ENCODE results near the gene CFAP68.

CFAP68 gene

GRCh38 chr11:111878849-111879636 lies at the start of gene CFAP68, which contains the start of gene FDXACB1:
Gene CFAP68 (plus strand): TSS chr11:111879541. CDS start chr11:111879561, 20 bp downstream.
Gene FDXACB1 (minus strand): TSS chr11:111879165. CDS start chr11:111879132, 33 bp downstream.
- DNase-seq (ENCODE audit: low spot score), result peak; percentile 96

DNA sequence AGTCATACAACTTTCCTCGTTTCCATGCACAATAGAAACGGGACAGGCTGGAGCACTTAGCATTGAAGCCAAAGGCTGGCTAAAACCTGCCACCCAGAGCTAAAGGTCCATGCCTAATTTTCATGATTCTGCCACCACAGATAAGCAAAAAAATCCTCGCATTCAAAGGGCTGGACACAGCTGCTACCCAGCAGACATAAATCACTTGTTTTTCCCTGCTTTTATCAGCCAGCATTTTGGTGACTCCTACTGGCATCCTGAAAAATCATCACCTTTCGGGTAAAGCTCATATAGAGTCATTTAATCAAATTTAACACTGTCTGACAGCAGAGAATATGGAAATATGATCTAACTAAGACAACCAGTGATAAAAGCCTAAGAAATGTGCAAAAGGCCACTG lies 45.8 kb upstream of the CFAP68 start:
- no peak for DNase-seq (ENCODE audit: low spot score)

DNA sequence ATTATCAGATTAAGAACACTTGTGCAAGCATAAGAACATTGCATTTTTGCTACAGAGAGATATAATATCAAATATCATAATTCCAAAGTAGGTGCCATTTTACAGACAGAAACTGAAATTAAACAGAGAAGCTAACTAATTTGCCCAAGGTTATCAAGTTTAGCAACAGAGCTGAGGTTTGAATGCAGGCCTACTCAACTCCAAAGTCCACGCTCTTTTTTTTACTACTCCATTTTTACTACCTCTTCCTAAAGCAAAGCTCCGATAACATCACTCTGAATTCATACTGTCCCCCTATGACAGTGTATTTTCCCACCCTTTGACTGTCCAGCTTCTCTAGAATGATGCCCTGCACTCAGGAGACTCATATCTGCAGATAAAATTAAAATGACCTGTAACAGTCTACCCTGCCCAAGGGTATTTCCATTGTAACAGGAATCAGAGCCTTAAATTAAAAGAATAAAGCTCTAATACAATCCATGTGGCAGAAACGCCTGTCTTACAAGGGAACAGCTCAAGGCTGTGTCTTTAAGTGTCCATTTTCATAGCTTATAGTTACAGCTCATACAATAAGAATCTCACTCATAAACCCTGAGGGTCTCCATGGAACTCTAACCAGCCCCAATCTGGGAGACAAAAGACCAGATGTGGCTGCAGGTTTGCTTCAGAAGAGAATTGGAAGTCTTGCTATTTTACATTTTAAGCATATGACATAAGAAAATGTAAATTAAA lies 44.7 kb upstream of the CFAP68 start:
- DNase-seq (ENCODE audit: low spot score), result no peak

GRCh38 chr11:111835665-111836064 lies 43.7 kb upstream of the CFAP68 start:
- DNase-seq (ENCODE audit: low spot score), result no peak

GRCh38 chr11:111836162-111836561 lies 43.2 kb upstream of the CFAP68 start:
- DNase-seq (ENCODE audit: low spot score), result no peak

DNA sequence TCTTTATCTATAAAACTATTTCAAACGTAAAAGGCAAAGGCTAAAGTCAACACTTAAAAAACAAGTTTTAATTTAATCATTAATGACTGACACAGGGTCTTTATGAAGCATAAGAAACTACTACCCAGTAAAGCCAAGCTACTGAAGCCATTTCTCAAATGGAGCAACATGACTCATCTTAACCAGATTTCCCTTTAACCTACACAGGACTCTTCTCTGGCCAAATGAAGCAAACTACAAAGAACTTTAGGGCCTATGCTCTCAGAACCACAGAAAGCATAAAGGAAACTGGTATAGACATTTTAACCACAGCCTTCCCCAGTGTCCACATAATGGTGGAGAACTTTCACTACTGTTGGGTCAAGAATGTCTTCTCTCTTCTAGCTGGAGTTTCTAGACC lies 42.6 kb upstream of the CFAP68 start:
- DNase-seq (ENCODE audit: low spot score), result no peak

DNA sequence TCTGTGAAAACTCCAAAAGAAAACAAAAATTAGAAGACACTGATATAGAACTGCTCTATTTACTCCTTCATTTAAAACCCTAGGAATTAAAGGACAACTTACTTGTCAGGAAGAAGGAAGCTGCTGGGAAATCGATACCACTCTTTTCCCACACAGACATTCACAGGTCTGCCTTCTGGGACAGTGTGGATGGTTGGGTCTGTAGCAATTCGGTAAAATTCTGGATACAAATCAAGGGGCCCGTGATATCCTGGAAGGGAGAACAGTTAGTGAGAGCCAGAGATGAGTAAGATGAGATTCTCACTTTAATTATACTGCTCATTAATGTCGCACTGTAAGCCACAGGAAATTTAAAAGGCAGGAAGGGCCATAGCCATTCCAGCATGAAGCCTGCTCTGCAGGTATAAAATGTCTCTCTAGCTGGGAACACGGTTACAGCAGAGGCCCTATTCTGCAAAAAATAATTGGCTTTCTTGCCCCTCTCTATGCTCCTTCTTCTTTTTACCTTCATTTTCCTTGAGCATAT lies 41.9 kb upstream of the CFAP68 start:
- no peak for DNase-seq (ENCODE audit: low spot score)

- no peak for DNase-seq (ENCODE audit: low spot score)
Observed at GRCh38 chr11:111838054-111838453, 41.3 kb upstream of the CFAP68 start.

- peak; percentile 35 for DNase-seq (ENCODE audit: low spot score)
Observed at GRCh38 chr11:111840143-111840542, 39.2 kb upstream of the CFAP68 start.

DNA sequence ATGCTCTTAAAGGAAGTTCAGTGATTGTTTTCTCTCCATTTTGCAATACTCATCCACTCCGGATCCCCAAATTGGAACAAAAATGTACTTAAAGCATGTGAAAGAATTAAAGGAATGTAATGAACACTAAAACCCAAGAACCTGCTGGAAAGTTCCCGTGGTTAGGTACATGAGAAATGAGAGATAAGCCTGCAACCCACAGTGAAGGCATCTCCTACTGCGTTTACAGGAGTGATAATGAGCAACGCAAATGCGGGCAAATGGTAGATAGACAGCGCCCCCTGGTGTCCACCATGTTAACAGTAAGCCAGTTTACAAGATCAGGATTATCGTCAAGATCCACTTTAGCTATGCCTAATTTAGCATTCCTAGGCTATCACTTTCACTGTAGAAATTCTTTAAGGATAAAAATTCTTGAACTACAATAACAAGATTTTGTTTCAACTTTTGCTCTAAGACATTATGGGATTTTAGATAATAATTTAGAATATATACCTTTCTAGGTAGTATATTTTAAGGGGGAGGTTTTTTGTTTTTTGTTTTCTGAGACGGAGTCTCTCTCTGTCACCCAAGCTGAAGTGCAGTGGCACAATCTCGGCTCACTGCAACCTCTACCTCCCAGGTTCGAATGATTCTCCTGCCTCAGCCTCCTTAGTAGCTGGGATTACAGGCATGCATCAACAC lies 37.8 kb upstream of the CFAP68 start:
- DNase-seq (ENCODE audit: low spot score), result peak; percentile 83

GRCh38 chr11:111843661-111844060 lies 35.7 kb upstream of the CFAP68 start:
- no peak for DNase-seq (ENCODE audit: low spot score)

DNA sequence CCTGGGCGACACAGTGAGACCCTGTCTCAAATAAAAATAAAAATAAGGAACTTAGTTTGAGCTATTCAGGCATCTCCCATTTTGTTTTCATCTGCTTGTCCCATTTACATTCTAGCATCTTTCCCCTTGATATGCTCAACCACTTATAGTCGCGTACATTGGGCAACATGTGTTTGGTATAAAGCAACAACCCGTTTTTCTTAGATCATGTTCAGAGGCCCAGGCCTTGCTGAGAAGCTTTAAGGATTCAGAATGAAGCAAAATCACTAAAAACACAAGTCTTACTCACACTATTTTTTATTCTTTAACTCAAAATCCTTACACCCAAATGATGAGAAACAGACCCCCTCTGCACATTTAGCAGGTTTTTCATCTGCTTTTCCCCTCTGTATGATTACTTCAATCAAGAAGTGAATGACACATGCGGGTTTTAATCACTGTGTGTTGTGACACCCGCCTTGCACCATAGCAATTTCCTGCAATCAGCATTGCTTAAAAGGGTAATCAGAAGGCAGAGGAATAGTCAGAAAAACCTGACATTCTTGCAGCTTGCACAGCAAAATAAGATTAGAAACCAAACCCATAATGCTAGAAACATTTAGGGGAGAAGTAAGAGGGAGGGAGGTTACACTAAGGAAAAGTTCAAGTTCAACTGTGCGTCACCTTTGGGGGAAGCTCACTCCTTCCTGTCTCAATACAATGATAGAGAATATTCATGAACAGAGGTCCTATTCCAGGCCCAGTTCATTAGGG lies 33.9 kb upstream of the CFAP68 start:
- no peak for DNase-seq (ENCODE audit: low spot score)

GRCh38 chr11:111846063-111846462 lies 33.3 kb upstream of the CFAP68 start:
- no peak for DNase-seq (ENCODE audit: low spot score)

DNA sequence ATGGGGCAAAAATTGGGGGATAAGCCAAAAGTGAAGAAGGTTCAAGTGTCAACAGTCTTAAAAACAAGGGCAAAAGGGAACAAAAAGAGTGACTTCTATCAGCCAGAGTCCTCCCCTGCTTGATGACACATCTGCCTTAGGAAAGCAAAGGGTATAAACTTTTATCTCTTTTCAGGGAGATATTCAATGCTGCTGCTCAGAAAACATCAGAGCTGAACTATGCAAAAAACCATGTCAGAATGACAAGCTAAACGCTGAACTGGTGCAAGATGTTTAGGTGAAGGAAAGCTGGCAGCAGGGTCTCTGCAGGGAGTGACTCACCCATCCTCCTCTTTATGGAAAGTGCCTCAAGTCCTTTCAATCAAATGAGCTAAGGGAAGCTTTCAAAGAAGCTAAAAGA lies 32.7 kb upstream of the CFAP68 start:
- DNase-seq (ENCODE audit: low spot score), result peak; percentile 46

DNA sequence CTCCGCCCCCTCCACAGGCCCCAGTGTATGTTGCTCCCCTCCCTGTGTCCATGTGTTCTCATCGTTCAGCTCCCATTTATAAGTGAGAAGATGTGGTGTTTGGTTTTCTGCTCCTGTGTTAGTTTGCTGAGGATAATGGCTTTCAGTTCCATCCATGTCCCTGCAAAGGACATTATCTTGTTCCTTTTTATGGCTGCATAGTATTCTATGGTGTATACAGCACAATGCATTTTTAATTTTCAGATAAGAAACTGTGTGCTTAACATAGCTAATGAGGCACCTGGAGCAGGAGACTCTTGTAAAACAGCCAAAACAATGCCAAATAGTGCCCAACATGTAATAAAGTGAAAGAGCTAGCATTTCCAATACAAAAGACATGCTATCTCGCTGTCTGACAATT lies 29.7 kb upstream of the CFAP68 start:
- DNase-seq (ENCODE audit: low spot score), result no peak

- no peak for DNase-seq (ENCODE audit: low spot score)
Observed at GRCh38 chr11:111851067-111851466, 28.3 kb upstream of the CFAP68 start.

DNA sequence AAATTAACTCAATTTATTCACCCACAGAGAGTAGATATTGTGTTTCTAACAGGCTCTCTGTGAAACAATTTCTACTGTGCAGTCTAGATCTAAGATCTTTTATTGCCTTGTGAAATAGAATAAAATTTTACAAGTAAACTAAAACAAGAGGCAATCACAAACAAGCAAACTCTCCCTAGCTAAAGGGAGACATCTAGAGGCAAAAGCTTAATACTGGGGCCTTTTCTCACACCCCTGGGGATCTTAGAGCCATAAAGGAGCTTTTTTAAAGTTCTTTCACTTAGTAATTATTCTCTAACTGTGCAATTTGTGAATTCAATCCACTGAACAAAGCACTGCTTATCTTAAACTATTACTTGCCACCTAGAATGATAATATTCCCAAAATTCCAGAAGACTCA lies 27.7 kb upstream of the CFAP68 start:
- peak; percentile 51 for DNase-seq (ENCODE audit: low spot score)

- no peak for DNase-seq (ENCODE audit: low spot score)
Observed at GRCh38 chr11:111852103-111852502, 27.2 kb upstream of the CFAP68 start.

DNA sequence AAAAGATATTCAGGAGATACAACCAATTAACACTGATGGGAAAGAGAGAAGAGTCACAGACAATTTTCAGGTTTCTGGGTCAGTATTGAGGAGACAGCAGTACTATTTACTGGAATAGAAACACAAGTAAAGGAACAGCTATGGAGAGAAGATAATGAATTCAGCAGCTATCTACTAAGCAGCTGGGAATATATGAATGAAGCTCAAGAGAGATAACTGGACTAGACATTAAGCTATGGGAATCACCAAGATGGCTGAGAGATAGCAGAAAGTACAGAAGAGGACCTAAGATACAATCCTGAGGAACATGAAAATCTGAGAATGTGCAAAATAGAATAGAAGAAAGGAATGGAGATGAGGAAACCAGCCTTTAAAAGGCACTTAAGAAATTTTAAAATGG lies 23.8 kb upstream of the CFAP68 start:
- no peak for DNase-seq (ENCODE audit: low spot score)

DNA sequence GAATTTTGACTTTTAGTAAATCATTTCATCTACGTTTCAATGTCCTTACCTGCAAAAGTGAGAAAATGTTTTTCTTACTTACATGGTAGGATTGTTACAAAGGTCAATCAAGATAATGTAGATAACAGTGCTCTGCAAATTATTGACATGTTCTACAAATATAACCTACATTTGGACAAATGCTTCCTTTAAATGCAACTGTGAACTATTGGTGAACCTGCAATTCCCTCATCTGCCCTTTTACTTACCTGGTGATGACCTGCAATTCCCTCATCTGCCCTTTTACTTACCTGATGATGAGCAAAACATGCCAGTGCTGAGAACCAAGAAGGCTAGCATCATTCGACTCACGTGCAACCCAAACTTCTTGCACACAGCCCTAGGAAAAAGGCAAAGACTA lies 19.1 kb upstream of the CFAP68 start:
- no peak for DNase-seq (ENCODE audit: low spot score)

DNA sequence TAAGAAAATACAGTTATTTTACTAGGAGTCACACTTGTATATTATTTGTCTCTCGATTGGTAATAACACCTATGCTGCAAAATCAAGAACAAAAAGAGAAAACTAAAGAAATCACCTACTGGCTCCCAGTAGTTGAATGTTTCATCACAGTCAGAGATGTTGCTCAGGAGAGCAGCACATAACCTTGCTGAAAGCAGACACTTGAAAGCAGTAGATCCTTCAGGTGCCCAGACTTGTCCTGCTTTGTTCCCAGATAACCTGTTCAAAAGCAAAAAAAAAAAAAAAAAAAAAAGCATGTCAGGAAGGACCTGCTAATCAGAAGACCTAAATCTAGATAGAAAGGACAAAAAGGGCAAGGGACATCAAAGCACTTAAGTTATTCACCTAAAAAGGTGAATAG lies 9.2 kb upstream of the CFAP68 start:
- no peak for DNase-seq (ENCODE audit: low spot score)

- no peak for DNase-seq (ENCODE audit: low spot score)
Observed at GRCh38 chr11:111870522-111870885, 8.8 kb upstream of the CFAP68 start.

Data from GM03348 (cell line).